T-helper 2 cell treated with Interferon-gamma antibody and Interleukin-4, amounts not matched to agents 5 μg/mL and 100 μg/mL, for 36 hours (primary cell): ENCODE data around the gene ACTR6.
"Not testable (repeated sequence)": the region's sequence is repeated elsewhere in the genome, so short reads cannot be mapped to it uniquely, and the experiment has no call there.

Experiments used
- DNase-seq: peaks from one replicate; pipeline ENCODE4 v3.0.0; 2021; ENCODE audit warnings: low spot score
- H3K27ac Mint-ChIP-seq: one replicate; pipeline ENCODE4 v1.8.0; 2021; ENCODE audit warnings: mild to moderate bottlenecking, mixed read lengths
- H3K27me3 Mint-ChIP-seq: one replicate; pipeline ENCODE4 v1.8.0; 2021; ENCODE audit warnings: low read depth, mixed read lengths
- H3K36me3 Mint-ChIP-seq: one replicate; pipeline ENCODE4 v1.8.0; 2021; ENCODE audit warnings: low read depth, mixed read lengths
- H3K4me1 Mint-ChIP-seq: one replicate; pipeline ENCODE4 v1.8.0; 2021; ENCODE audit warnings: low read depth, mixed read lengths
- H3K4me3 Mint-ChIP-seq: one replicate; pipeline ENCODE4 v1.8.0; 2022; ENCODE audit warnings: mild to moderate bottlenecking, moderate library complexity, mixed read lengths
- H3K9me3 Mint-ChIP-seq: one replicate; pipeline ENCODE4 v1.8.0; 2021; ENCODE audit warnings: mixed read lengths

The ACTR6 gene

DNA sequence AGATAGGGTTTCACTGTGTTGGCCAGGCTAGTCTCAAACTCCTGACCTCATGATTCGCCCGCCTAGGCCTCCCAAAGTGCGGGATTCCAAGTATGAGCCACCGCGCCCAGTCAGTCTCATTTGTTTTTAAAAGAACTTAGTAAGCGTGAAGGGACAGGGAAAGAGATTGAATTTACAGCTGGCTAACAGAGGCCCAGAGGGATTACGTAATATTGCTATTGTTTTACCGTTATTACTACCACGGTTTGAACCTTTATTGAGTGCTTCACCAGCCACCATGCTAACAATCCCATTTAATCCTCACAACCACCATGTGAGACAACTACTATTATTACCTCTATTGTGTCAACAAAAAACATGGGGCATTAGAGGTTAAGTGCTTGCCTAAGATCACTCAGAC lies 31.3 kb upstream of the ACTR6 start:
- no peak for DNase-seq
- Mint-ChIP-seq H3K36me3 (peaks cover 13% of the 10 kb centered on the region), H3K9me3 (no peaks in the 10 kb centered on the region), H3K27ac (no peak overlapping the region), H3K4me1 (peaks cover 1% of the 10 kb centered on the region), H3K27me3 (no peaks in the 10 kb centered on the region), H3K4me3 (no peak overlapping the region)

DNA sequence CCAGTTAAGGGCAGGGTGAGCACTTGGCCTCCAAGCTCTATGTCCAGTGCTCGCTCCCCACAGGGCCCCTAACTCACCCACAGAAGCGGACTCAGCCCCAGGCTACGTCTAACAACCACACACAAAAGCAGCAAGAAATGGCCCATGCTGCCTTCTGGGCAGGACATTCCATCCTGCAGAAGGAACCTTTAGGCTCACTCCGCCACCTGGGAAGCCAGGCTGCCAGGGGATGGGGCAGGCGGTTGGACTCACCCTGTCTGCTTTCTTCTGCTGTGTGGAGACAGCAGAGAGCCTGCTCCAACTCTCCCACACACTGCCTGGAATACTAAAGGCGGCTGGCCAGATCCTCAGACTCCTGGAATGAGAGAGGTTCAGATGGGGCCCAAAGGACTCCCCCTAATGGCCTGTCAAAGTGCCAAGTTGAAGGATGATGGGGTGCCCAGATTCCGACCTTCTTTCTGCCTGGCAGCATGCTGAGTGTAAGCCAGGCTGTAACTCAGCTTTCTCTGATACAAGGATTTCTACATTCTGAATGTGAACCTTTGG lies 30.2 kb upstream of the ACTR6 start:
- no peak for DNase-seq
- Mint-ChIP-seq H3K36me3 (peaks cover 12% of the 10 kb centered on the region), H3K27ac (no peak overlapping the region), H3K4me3 (no peak overlapping the region), H3K4me1 (no peaks in the 10 kb centered on the region), H3K27me3 (no peaks in the 10 kb centered on the region), H3K9me3 (no peaks in the 10 kb centered on the region)

GRCh38 chr12:100171248-100171647 lies 29.4 kb upstream of the ACTR6 start:
- Mint-ChIP-seq H3K9me3 (no peaks in the 10 kb centered on the region), H3K27ac (no peak overlapping the region), H3K4me1 (no peaks in the 10 kb centered on the region), H3K36me3 (peaks cover 10% of the 10 kb centered on the region), H3K4me3 (no peak overlapping the region), H3K27me3 (no peaks in the 10 kb centered on the region)
- DNase-seq, result no peak

GRCh38 chr12:100173111-100173510 lies 27.5 kb upstream of the ACTR6 start:
- no peak for DNase-seq
- Mint-ChIP-seq H3K27me3 (no peaks in the 10 kb centered on the region), H3K4me3 (no peak overlapping the region), H3K27ac (no peak overlapping the region), H3K4me1 (no peaks in the 10 kb centered on the region), H3K36me3 (peaks cover 16% of the 10 kb centered on the region), H3K9me3 (no peaks in the 10 kb centered on the region)

GRCh38 chr12:100174495-100174894 lies 26.1 kb upstream of the ACTR6 start:
- no peak for DNase-seq
- no peaks in the 10 kb centered on the region for H3K27me3 Mint-ChIP-seq
- no peaks in the 10 kb centered on the region for H3K9me3 Mint-ChIP-seq
- H3K4me3 Mint-ChIP-seq, result no peak overlapping the region
- peaks cover 21% of the 10 kb centered on the region for H3K36me3 Mint-ChIP-seq
- H3K4me1 Mint-ChIP-seq, result no peaks in the 10 kb centered on the region
- H3K27ac Mint-ChIP-seq, result no peak overlapping the region

- H3K9me3 Mint-ChIP-seq, H3K27me3 Mint-ChIP-seq, DNase-seq, H3K4me3 Mint-ChIP-seq, H3K4me1 Mint-ChIP-seq, H3K27ac Mint-ChIP-seq: not testable (repeated sequence)
- peaks cover 27% of the 10 kb centered on the region for H3K36me3 Mint-ChIP-seq
Measured at GRCh38 chr12:100176493-100176892, 24.1 kb upstream of the ACTR6 start.

GRCh38 chr12:100179252-100179651 lies 21.4 kb upstream of the ACTR6 start:
- Mint-ChIP-seq H3K9me3 (no peaks in the 10 kb centered on the region), H3K27ac (no peak overlapping the region), H3K36me3 (peaks cover 28% of the 10 kb centered on the region)

DNA sequence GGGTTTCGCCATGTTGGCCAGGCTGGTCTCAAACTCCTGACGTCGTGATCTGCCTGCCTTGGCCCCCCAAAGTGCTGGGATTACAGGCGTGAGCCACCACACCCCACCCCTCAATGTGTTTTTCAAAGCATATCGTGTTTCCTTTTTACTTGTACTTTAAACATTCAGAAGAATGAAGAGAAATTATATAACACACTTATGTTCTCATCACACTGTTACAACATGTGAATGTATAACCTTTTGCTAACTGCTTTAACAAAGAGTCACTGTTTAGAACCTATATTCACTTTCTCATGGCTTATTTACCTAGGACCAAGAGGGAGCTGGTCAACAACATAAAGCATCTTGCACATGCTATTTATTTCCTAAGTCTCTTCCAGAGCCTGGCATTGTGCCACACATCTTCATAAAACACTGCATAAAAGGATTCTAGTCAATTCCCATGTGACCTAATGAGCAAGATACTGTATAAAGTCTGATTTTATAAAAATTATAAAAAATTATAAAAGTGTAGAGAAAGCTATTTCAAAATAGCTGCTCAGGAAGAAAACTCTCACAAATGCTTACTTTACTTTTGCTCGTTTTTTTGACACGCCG lies 16.0 kb upstream of the ACTR6 start:
- Mint-ChIP-seq H3K4me1 (peaks cover 34% of the 10 kb centered on the region), H3K36me3 (peaks cover 27% of the 10 kb centered on the region), H3K9me3 (no peaks in the 10 kb centered on the region), H3K27ac (peak overlapping the region; percentile 39), H3K4me3 (no peak overlapping the region), H3K27me3 (no peaks in the 10 kb centered on the region)
- no peak for DNase-seq

More at GRCh38 chr12:100179252-100179651, 21.4 kb upstream of the ACTR6 start:
- DNase-seq, result no peak
- no peaks in the 10 kb centered on the region for H3K27me3 Mint-ChIP-seq
- peaks cover 15% of the 10 kb centered on the region for H3K4me1 Mint-ChIP-seq
- H3K4me3 Mint-ChIP-seq, result no peak overlapping the region

- H3K9me3 Mint-ChIP-seq, result no peaks in the 10 kb centered on the region
- H3K36me3 Mint-ChIP-seq, result peaks cover 34% of the 10 kb centered on the region
- no peak overlapping the region for H3K4me3 Mint-ChIP-seq
- H3K27ac Mint-ChIP-seq, result no peak overlapping the region
- H3K4me1 Mint-ChIP-seq, result peaks cover 34% of the 10 kb centered on the region
- DNase-seq, result peak; percentile 37
- no peaks in the 10 kb centered on the region for H3K27me3 Mint-ChIP-seq
Measured at GRCh38 chr12:100185361-100185894, 15.2 kb upstream of the ACTR6 start.

GRCh38 chr12:100186071-100186470 lies 14.5 kb upstream of the ACTR6 start:
- H3K36me3 Mint-ChIP-seq, result peaks cover 32% of the 10 kb centered on the region
- peaks cover 31% of the 10 kb centered on the region for H3K4me1 Mint-ChIP-seq
- no peak for DNase-seq
- no peak overlapping the region for H3K4me3 Mint-ChIP-seq
- H3K9me3 Mint-ChIP-seq, result no peaks in the 10 kb centered on the region
- no peak overlapping the region for H3K27ac Mint-ChIP-seq
- H3K27me3 Mint-ChIP-seq, result no peaks in the 10 kb centered on the region

GRCh38 chr12:100187068-100187467 lies 13.5 kb upstream of the ACTR6 start:
- Mint-ChIP-seq H3K4me1 (peaks cover 32% of the 10 kb centered on the region), H3K4me3 (no peak overlapping the region), H3K27me3 (no peaks in the 10 kb centered on the region), H3K36me3 (peaks cover 32% of the 10 kb centered on the region), H3K9me3 (no peaks in the 10 kb centered on the region), H3K27ac (no peak overlapping the region)
- DNase-seq, result no peak

DNA sequence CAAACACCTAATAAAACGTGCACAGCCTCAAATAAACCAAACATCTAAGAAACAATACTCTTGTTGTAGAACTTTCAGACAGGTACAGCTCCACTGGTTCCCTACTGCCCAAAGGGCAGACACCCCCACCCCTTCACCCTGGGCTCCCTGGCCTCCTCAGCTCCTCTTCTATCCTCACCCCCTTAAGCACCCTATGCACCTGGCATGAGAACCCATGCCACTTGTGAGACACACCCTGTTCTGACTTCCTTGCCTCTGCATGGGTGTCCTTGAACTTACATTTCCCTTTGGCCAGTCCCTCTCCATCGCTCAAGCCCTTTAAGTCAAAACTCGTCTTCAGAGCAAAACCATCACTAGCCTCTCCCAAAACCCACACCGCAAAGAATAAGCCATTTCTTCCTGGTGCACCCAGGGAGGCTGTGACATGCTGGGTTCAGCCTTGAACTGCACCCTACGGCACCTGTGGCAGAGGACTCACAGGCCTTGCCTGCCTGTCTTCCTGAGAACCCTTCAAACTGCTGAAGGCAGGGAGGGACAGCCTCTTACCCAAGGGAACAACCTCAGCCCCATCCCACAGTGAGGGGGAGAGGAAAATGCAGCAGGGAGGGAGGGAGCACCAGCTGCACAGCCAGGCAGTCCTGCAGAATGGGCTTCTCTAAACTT lies 12.6 kb upstream of the ACTR6 start:
- DNase-seq, result no peak
- Mint-ChIP-seq H3K4me3 (no peak overlapping the region), H3K9me3 (no peaks in the 10 kb centered on the region), H3K27me3 (no peaks in the 10 kb centered on the region), H3K27ac (peak overlapping the region; percentile 29), H3K36me3 (peaks cover 33% of the 10 kb centered on the region), H3K4me1 (peaks cover 30% of the 10 kb centered on the region)

- H3K4me3 Mint-ChIP-seq, result not testable (repeated sequence)
Measured at GRCh38 chr12:100188888-100189635, 11.6 kb upstream of the ACTR6 start.

More at GRCh38 chr12:100188888-100189635, 11.6 kb upstream of the ACTR6 start:
- not testable (repeated sequence) for H3K27me3 Mint-ChIP-seq, DNase-seq, H3K9me3 Mint-ChIP-seq, H3K27ac Mint-ChIP-seq
- peaks cover 27% of the 10 kb centered on the region for H3K4me1 Mint-ChIP-seq
- peaks cover 38% of the 10 kb centered on the region for H3K36me3 Mint-ChIP-seq
